ENCODE data around the gene MGAT4A.
"Not testable (repeated sequence)": the region's sequence is repeated elsewhere in the genome, so short reads cannot be mapped to it uniquely, and the experiment has no call there.

MGAT4A gene

DNA sequence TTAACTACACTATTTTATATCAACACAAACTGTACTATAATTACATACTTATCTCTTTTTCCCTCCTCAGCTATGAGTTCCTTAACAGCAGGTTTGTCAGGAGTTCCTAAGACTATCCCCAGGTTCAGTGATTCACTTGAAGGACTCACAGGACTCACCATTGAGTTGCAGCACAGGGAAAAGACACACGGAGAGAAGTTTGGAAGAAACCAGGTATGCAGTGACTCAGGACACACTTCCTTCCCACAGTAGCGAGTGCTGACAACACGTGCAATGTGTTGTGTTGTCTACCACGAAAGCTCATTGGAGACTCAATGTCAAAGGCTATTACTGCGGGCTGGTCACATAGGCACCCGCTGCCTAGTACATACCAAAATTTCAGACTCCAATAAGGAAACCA lies 32.0 kb downstream of the MGAT4A start:
- DNase-seq: no peak

DNA sequence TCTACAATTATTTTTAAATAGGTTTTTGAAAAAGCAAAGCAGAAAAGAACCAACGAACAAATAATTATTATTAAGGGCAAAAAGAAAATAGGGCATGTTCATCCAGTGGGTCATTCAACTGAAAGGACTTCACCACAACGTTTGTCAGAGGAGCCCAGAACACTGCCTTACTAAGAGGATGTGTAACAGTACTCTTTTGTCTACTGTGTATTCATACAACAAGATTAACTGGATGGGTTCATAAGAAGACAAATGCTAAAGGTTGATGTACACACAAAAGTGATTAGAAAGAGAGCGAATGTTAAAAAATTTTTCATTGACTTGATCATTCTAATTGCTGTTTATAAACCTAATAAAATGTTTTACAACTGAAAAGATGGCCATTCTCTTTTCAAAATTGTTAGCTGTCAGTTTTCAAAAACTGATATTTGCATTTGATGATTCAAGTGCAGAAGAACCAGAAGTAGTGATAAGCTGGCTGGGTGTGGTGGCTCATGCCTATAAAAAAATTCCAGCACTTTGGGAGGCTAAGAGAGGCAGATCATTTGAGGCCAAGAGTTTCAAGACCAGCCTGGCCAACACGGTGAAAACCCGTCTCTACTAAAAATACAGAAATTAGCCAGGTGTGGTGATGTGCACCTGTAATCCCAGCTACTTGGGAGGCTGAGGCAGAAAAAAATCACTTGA lies 33.1 kb downstream of the MGAT4A start:
- no peak for DNase-seq

GRCh38 chr2:98696200-98696599 lies 34.7 kb downstream of the MGAT4A start:
- no peak for DNase-seq

DNA sequence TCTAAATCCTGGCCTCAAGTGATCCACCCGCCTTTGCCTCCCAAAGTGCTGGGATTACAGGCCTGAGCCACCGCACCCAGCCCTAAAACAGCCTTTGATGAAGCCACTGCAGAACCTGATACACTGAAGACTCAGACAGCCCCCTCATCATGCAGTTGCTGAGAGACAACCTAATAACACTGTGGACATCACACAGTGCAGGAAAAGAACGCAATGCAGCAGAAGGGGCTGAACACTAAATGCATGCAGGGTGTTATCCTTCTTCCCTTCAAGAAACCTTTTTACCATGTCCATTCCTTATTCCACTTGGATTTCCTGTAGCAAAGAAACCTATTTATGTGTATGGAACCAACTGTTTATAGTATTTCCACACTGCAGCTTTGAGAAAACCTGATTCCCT lies 35.7 kb downstream of the MGAT4A start:
- DNase-seq: no peak

GRCh38 chr2:98693477-98693876 lies 37.5 kb downstream of the MGAT4A start:
- DNase-seq: no peak

DNA sequence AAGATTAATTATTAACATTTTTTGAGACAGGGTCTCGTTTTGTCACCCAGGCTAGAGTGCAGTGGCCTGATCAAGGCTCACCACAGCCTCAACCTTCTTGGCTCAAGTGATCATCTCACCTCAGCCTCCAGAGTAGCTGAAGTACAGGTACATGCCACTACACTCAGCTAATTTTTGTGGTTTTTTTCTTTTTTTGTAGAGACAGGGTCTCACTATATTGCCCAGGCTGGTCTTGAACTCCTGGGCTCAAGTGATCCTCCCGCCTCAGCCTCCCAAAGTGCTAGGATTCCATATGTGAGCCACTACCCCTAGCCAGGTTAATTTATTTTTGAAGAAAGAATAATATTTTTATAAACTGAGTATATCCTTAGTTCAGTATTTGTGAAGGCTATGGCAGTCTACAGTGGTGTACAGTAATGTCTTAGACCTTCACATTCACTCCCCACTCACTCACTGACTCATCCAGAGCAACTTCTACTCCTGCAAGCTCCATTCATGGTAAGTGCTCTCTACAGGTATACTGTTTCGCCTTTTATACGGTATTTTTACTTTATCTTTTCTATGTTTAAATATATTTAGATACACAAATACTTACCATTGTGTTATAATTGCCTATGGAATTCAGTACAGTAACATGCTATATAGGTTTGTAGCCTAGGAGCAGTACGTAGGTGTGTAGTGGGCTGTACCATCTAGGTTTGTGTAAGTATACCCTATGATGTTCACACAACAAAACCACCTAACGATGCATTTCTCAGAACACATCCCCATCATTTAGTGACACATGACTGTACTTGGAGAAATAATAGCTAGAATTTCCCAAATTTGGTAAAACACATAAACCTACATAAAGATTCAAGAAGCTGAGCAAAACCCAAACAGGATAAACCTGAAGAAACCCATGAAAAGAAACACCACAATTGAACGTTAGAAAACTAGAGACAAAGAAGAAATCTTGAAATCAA lies 38.6 kb downstream of the MGAT4A start:
- no peak for DNase-seq

GRCh38 chr2:98691303-98691702 lies 39.6 kb downstream of the MGAT4A start:
- DNase-seq: no peak

GRCh38 chr2:98685930-98686887 lies 44.7 kb downstream of the MGAT4A start:
- no peak for DNase-seq

- no peak for DNase-seq
Observed at GRCh38 chr2:98683728-98684127, 47.2 kb downstream of the MGAT4A start.

DNA sequence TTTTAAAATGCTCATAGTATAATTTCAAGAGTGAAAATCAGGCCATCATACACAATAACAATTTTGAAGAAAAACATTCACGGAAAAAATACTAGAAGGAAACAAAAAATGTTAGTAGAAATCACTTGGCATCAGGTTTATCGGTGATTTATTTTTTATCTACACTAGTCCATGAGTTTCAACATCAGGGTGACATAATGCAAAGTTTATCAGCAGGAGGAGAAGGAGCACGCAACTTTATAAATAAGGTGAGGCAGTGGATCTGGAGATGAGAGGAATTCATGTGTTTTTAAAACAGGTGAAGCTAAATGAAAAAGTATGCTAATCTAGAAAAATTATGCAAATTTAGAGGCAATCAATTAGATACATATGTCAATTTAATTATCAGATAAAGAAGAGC lies 54.2 kb downstream of the MGAT4A start:
- no peak for DNase-seq

DNA sequence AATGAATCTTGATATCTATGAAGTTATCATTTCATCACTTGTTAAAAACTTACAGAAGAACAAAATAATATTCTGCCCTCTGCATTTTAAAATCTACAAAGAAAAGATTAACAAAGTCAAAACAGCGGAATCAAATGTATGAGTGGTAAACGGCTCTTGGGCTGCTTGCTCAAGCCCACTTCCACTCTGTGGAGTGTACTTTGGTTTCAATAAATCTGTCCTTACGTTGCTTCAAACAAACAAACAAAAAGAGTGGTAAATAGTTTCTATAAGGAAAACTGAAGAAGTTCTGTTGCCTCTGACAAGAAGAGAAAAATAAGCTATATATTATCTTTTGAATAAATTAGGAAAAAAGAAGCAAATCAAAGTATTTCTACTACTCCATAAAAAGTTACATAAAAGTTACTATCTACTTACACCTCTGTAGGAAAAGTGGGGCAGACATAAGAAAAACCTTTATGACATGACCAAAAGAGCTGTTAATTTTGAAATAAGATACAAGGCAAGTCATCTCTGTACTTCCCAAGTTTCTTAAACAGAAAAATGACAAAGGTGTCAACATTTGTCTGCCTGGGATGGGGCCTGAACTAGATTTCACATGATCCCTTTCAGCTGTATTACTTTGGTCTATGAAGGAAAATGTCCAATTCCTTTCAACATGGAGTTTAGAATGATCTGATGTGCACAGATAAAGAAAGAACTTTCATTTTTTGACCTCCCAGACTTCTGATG lies 56.5 kb downstream of the MGAT4A start:
- DNase-seq: no peak

GRCh38 chr2:98669675-98670074 lies 61.3 kb downstream of the MGAT4A start:
- no peak for DNase-seq

DNA sequence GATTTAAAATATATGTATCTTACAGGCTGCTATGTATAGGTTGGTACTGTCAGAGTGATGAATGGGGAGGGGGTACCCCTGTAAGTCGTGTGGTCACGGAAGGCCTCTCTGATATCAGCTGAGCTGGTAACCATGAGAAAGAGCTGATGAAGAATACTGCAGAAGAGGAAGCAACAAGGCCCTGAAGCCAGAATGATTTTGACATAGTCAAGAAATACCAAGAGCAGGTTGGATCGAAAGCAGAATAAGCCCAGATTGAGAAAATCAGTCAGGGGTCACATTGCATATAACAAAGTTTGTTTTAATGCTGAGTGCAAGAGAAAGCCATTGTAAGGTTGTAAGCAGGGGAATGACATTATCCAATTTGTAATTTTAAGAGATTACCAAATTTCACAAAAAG lies 65.3 kb downstream of the MGAT4A start:
- no peak for DNase-seq

GRCh38 chr2:98664323-98664722 lies 66.6 kb downstream of the MGAT4A start:
- DNase-seq: no peak

DNA sequence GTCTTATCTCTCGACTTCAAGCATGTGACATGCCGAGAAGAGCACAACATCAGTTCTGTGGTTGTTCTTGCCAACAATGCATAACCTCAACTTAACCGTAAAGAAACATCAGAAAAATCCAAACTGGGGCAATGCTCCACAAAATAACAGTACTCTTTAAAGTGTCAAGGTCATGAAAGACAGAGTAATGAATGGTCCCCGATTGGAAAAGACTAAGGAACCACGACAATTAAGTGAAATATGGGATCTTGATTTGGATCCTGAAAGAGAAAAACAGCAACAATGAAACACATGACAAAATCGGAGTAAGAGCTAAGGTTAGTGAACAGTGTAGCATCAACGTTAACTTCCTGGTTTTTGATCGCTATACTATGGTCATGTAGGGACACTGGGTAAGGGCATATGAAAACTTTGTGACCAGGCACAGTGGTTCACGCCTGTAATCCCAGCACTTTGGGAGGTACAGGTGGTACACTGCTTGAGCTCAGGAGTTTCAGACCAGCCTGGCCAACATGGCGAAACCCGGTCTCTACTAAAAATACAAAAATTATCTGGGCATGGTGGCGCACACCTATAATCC lies 67.3 kb downstream of the MGAT4A start:
- no peak for DNase-seq

- DNase-seq: not testable (repeated sequence)
Observed at GRCh38 chr2:98659491-98659840, 71.5 kb downstream of the MGAT4A start.

DNA sequence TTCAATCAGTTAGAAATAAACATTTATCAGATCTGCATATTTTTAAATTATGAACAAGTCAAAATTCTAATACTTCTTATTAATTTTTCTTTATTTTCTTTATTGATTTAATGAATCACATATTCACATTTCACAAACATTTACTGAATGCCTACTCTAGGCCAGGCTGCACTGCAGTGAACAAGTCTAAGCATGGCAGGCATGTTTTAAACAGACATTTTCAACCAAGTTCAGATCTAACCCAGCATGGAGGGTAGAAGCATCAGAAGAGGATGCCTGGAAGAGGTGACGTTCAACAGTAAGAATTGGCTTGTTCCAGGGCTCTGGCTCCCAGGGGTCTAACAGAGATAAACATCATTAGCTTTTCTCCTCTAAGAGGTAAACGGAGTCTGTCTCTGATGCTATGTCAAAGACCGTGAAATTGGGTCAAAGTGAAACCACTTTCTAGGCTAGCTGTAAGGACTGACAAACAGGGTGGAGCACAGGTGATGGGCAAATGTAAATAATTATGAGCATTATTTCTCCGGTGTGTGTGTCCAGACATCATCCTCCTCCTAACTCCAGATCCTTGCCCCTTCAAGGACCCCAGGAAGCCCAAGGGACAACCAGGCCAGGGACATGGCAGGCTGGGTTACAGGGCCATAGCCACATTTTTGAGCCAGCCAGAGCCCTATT lies 72.0 kb downstream of the MGAT4A start:
- DNase-seq: no peak

GRCh38 chr2:98656800-98657199 lies 74.1 kb downstream of the MGAT4A start:
- no peak for DNase-seq

DNA sequence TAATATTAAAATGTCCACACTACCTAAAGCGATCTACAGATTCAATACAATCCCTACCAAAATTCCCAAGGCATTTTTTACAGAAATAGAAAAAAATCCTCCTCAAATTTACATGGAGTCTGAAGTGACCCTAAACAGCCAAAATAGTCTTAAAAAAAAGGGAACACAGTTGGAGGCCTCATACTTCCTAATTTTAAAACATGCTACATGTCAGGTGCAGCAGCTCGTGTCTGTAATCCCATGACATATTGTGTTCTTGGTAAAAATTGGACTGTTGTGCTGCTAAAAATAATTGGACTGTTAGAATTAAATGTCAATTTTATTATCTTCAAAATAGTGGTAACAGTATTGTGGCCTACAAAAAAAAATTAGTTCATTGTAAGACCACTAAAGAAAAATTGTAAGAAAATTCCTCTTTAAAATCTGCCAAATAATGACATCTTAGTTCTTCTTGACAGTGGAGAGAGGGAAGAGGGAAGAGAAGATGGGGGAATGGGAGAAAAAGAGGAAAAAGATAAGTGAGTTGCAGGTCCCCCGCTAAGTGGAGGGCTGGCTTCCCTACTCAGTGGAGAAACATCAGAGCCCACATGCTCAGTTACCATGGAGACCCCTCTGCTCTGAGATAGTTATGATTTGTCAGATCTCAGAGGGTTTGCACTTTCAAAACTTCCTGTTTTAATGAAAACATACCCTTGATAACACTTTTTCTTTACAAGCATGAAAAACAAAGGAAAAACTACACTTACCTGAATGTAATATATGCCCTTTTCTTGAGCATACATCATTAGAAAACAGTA lies 76.0 kb downstream of the MGAT4A start:
- no peak for DNase-seq

DNA sequence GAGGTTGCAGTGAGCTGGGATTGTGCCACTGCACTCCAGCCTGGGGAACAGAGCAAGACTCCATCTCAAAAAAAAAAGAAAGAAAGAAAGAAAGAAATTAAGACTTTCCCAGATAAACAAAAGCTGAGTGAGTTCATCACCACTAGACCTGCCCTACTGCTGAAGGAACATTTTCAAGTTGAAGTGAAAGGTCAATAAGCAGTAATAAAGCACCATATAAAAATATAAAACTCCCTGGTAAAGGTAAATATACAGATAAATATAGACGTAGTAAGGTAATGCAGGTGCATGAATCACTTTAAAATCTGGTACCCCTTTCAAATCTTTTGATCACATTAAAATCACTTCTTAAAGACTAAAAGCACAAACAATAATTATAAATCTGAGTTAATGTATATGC lies 79.9 kb downstream of the MGAT4A start:
- DNase-seq: no peak

GRCh38 chr2:98649992-98650375 lies 80.9 kb downstream of the MGAT4A start:
- no peak for DNase-seq
